WI38 (cell line): Measurements from ENCODE around the gene BFSP2.

ENCODE experiments used
- H3K4me3 ChIP-seq: 2 replicates; pipeline ENCODE4 v1.5.1; 2011; ENCODE audit warnings: low read depth, mild to moderate bottlenecking, control low read depth, low read length
- TF ChIP-seq, protein P1 (sequence below): IDR thresholded peaks from 2 replicates; pipeline ENCODE4 v1.5.1; 2012; ENCODE audit warnings: low read depth, mild to moderate bottlenecking, control low read depth, low read length

Gene BFSP2

DNA sequence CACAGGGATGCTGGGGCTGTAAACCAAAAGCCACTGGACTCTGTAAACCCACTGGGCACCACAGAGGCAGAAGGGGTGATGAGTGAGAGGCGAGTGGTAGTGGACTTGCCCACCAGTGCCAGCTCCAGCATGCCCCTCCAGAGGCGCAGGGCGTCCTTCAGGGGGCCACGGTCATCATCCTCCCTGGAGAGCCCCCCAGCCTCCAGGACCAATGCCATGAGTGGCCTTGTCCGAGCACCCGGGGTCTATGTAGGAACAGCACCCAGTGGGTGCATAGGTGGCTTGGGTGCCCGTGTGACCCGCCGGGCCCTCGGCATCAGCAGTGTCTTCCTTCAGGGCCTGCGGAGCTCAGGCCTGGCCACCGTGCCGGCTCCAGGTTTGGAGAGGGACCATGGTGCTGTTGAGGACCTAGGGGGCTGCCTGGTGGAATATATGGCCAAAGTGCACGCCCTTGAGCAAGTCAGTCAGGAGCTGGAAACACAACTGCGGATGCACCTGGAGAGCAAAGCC lies at the start of gene BFSP2:
BFSP2 (plus strand) TSS at position 51 of the 510 bp plus-strand sequence; CDS start at position 79, 28 bp downstream.
- TF ChIP-seq, protein P1, sequence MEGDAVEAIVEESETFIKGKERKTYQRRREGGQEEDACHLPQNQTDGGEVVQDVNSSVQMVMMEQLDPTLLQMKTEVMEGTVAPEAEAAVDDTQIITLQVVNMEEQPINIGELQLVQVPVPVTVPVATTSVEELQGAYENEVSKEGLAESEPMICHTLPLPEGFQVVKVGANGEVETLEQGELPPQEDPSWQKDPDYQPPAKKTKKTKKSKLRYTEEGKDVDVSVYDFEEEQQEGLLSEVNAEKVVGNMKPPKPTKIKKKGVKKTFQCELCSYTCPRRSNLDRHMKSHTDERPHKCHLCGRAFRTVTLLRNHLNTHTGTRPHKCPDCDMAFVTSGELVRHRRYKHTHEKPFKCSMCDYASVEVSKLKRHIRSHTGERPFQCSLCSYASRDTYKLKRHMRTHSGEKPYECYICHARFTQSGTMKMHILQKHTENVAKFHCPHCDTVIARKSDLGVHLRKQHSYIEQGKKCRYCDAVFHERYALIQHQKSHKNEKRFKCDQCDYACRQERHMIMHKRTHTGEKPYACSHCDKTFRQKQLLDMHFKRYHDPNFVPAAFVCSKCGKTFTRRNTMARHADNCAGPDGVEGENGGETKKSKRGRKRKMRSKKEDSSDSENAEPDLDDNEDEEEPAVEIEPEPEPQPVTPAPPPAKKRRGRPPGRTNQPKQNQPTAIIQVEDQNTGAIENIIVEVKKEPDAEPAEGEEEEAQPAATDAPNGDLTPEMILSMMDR: no peak

GRCh38 chr3:133354721-133355120 lies 45.1 kb upstream of the BFSP2 start:
- H3K4me3 ChIP-seq: no peak overlapping the region
- TF ChIP-seq, protein P1: no peak

More for the DNA sequence above, at the start of gene BFSP2:
- H3K4me3 ChIP-seq: no peak within 1 kb of the TSS

- no peak overlapping the region for H3K4me3 ChIP-seq
- TF ChIP-seq, protein P1: no peak
These were observed 39.4 kb upstream of the BFSP2 start for GRCh38 chr3:133360476-133360875.

DNA sequence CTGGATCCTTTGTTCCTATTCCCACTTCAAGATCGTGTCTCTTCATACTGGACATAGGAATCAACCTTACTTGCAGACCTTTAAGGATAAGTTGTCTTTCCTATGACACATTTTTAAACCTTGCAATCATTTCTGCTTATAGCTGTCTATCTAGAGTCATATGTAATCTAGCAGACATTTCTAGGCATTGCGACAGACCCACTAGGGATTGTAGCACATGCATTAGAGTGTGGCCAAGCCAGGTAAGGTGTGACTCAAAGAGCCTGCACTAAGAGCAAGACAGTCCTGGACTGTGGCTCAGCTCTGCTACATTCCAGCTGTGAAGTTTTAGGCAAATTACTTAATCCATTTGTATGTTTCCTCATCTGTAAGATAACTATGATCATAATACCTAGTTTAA lies 38.8 kb upstream of the BFSP2 start:
- no peak overlapping the region for H3K4me3 ChIP-seq
- TF ChIP-seq, protein P1: no peak

DNA sequence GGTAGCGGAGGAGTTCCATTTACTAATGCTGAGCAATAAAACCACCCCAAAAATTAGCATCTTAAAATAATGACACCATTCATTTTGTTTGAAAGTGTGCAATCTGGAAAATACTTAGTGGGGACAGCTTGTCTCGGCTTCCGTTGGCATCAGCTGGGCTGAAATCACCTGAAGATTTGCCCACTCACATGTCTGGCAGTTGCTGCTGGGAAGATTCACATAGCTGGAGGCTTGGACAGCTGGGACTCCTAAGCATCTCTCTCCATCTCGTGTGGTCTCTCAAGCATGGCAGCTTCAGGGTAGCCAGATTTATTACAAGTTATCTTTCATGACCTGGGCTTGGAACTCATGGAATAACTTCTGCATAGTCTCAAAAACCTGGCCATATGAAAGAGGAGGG lies 38.4 kb upstream of the BFSP2 start:
- TF ChIP-seq, protein P1: no peak
- no peak overlapping the region for H3K4me3 ChIP-seq

- TF ChIP-seq, protein P1: no peak
- H3K4me3 ChIP-seq: no peak overlapping the region
These were observed 37.3 kb upstream of the BFSP2 start for GRCh38 chr3:133362539-133362938.

DNA sequence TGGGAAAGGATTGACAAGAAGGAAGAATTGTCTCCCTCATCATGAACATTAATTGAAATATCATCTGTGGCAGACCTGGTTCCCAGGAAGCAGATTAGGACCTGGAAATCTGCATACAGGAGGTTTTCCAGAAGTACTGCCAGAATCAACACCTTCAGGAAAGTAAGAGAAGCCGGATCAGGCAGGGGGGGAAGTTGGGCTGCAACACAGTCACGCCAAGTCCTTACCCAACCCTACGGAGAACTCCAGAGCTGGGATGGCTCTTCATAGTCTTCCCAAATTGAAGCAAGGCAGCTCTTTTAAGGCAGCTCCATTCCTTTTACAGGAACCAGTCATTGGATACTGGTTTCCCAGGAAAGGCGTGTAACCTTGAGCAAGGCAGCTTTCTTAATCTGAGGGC lies 35.2 kb upstream of the BFSP2 start:
- TF ChIP-seq, protein P1: no peak
- H3K4me3 ChIP-seq: no peak overlapping the region
